ENCODE measurements around the gene PIEZO1.

GRCh38 chr16:88753602-88754001, 31.4 kb downstream of the PIEZO1 start:
- TF ChIP-seq POLR2A (IDR thresholded peaks at IDR 0.05; ENCODE audit: low read length) (no peak), GATA1 (IDR thresholded peaks at IDR 0.05; ENCODE audit: low read depth, low read length) (no peak)
